Progenitor cell of endocrine pancreas (in vitro differentiated cells): ENCODE measurements around the gene NARF. TPM values are rescaled to one million over a fixed set of nuclear protein-coding genes. Genes with fewer than 3 reads are reported as not detected.
"Not testable (repeated sequence)": the region's sequence is repeated elsewhere in the genome, so short reads cannot be mapped to it uniquely, and the experiment has no call there.

Experiments used
- DNase-seq: peaks from one replicate; pipeline ENCODE4 v3.0.0; 2021; ENCODE audit warnings: low spot score; ENCODE audit not compliant: unreplicated experiment
- H3K27ac Mint-ChIP-seq: 2 replicates; pipeline ENCODE4 v1.8.0; 2021; ENCODE audit warnings: mild to moderate bottlenecking, moderate library complexity, mixed read lengths
- H3K27me3 Mint-ChIP-seq: 2 replicates; pipeline ENCODE4 v1.8.0; 2021; ENCODE audit warnings: mixed read lengths
- H3K36me3 Mint-ChIP-seq: 2 replicates; pipeline ENCODE4 v1.8.0; 2022; ENCODE audit warnings: mixed read lengths; ENCODE audit not compliant: insufficient read depth
- H3K4me1 Mint-ChIP-seq: 2 replicates; pipeline ENCODE4 v1.8.0; 2021; ENCODE audit warnings: low read depth, mixed read lengths
- H3K4me3 Mint-ChIP-seq: 2 replicates; pipeline ENCODE4 v1.8.0; 2021; ENCODE audit warnings: low read depth, mild to moderate bottlenecking, moderate library complexity, mixed read lengths
- H3K9me3 Mint-ChIP-seq: 2 replicates; pipeline ENCODE4 v1.8.0; 2021; ENCODE audit warnings: low read depth, mixed read lengths
- CTCF ChIP-seq: fragments of 200-600 bp; sonication (generic); IDR thresholded peaks from one replicate; pipeline ENCODE4 v1.5.0; 2021; ENCODE audit warnings: antibody characterized with exemption, mild to moderate bottlenecking; ENCODE audit not compliant: unreplicated experiment
- total RNA-seq: library from RNA; stranded (reverse); gene quantifications from 2 replicates; pipeline ENCODE4 v1.2.1, GENCODE V29; 2021

Gene NARF
- total RNA-seq, 1 donor from 2014 or later, result 94.0 TPM

GRCh38 chr17:82449131-82449882, 9.2 kb upstream of the NARF start:
- DNase-seq, result no peak

GRCh38 chr17:82449883-82450356, 8.6 kb upstream of the NARF start:
- peak overlapping the region; percentile 84 for H3K27ac Mint-ChIP-seq
- peaks cover 14% of the 10 kb centered on the region for H3K9me3 Mint-ChIP-seq
- H3K4me1 Mint-ChIP-seq, result peaks cover 7% of the 10 kb centered on the region
- peak overlapping the region; percentile 81 for H3K4me3 Mint-ChIP-seq
- no peak for DNase-seq
- H3K27me3 Mint-ChIP-seq, result no peaks in the 10 kb centered on the region
- H3K36me3 Mint-ChIP-seq, result peaks cover 6% of the 10 kb centered on the region
- no peak for TF ChIP-seq CTCF

More at GRCh38 chr17:82449131-82449882, 9.2 kb upstream of the NARF start:
- TF ChIP-seq CTCF, result no peak
- H3K27me3 Mint-ChIP-seq, result no peaks in the 10 kb centered on the region
- peaks cover 14% of the 10 kb centered on the region for H3K9me3 Mint-ChIP-seq
- peak overlapping the region; percentile 84 for H3K27ac Mint-ChIP-seq
- H3K4me3 Mint-ChIP-seq, result peak overlapping the region; percentile 81
- peaks cover 6% of the 10 kb centered on the region for H3K36me3 Mint-ChIP-seq
- peaks cover 7% of the 10 kb centered on the region for H3K4me1 Mint-ChIP-seq

GRCh38 chr17:82450357-82451106, 8.0 kb upstream of the NARF start, which contains the start of gene CYBC1:
Gene CYBC1, minus strand, starts transcription at chr17:82450752. Its CDS starts 1,498 bp downstream, at chr17:82449254.
- peaks cover 6% of the 10 kb centered on the region for H3K36me3 Mint-ChIP-seq
- peak within 1 kb of the TSS; percentile 81 for H3K4me3 Mint-ChIP-seq
- DNase-seq, result peak; percentile 88
- H3K4me1 Mint-ChIP-seq, result peaks cover 7% of the 10 kb centered on the region
- TF ChIP-seq CTCF, result peak; percentile 9
- H3K9me3 Mint-ChIP-seq, result peaks cover 14% of the 10 kb centered on the region
- H3K27me3 Mint-ChIP-seq, result no peaks in the 10 kb centered on the region
- peak within 1 kb of the TSS; percentile 84 for H3K27ac Mint-ChIP-seq

GRCh38 chr17:82452162-82452561, 6.4 kb upstream of the NARF start:
- DNase-seq, result no peak
- TF ChIP-seq CTCF, result no peak
- Mint-ChIP-seq H3K4me1 (peaks cover 8% of the 10 kb centered on the region), H3K27ac (no peak overlapping the region), H3K27me3 (no peaks in the 10 kb centered on the region), H3K36me3 (peaks cover 6% of the 10 kb centered on the region), H3K9me3 (peaks cover 14% of the 10 kb centered on the region), H3K4me3 (peak overlapping the region; percentile 11)

GRCh38 chr17:82453151-82453550, 5.4 kb upstream of the NARF start:
- H3K4me3 Mint-ChIP-seq, H3K27me3 Mint-ChIP-seq, DNase-seq, H3K27ac Mint-ChIP-seq, H3K36me3 Mint-ChIP-seq: not testable (repeated sequence)
- peaks cover 15% of the 10 kb centered on the region for H3K4me1 Mint-ChIP-seq
- peaks cover 14% of the 10 kb centered on the region for H3K9me3 Mint-ChIP-seq

GRCh38 chr17:82453706-82454105, 4.8 kb upstream of the NARF start:
- H3K4me1 Mint-ChIP-seq, result peaks cover 15% of the 10 kb centered on the region
- H3K27ac Mint-ChIP-seq, H3K27me3 Mint-ChIP-seq, DNase-seq, H3K36me3 Mint-ChIP-seq, H3K4me3 Mint-ChIP-seq: not testable (repeated sequence)
- peaks cover 14% of the 10 kb centered on the region for H3K9me3 Mint-ChIP-seq
